GM18511 (cell line): ENCODE results near the gene SLC7A4.
A peak's percentile ranks its signal among the peaks of the same experiment; 100 is the strongest.

Experiments used
- ATAC-seq: cut with Tn5 transposase; IDR thresholded peaks from one replicate; pipeline ENCODE4 v1.9.1; 2021; ENCODE audit warnings: mild to moderate bottlenecking, moderate library complexity; ENCODE audit not compliant: unreplicated experiment

Gene SLC7A4

DNA sequence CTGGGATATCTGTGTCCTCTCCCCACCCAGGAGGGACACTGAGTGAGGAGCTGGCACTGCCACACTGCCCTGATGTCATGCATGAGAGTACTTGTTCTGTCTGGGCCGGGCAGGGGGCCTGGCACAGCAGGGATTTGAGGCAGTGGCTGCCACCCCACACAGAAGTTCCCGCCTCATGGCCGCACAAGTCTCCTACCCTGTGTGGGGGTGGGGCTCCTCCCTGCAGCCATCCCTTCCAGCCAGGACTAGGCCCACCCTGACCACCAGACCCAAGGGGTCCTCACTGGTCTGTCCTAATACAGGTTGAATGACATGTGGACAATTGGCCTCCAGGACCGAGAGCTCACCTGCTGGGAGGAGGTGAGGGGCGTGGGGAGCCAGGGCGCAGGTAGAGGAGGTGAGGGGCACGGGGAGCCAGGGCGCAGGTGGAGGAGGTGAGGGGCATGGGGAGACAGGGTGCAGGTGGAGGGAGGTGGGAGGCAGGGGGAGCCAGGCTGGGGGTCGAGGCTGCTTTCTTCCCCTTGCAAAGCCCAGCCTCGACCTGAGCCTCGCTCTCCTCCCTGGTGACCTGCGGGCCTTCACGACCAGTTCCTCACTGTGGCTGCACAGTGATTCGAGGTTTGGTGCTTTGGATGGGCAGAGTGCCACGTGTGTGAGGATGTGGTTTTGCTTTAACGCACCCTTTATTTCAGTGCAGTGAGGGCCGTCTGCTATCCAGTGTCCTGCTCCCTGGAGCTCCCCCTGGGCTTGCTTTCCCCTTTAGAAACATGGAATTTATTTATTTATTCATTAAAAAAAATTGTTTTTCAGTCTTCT lies 42.8 kb downstream of the SLC7A4 start:
- no peak for ATAC-seq

- no peak for ATAC-seq
These were observed 43.6 kb downstream of the SLC7A4 start for GRCh38 chr22:20988573-20989322.

GRCh38 chr22:20987375-20987774 lies 45.0 kb downstream of the SLC7A4 start:
- ATAC-seq: no peak

- ATAC-seq: no peak
These were observed 46.0 kb downstream of the SLC7A4 start for GRCh38 chr22:20986365-20986764.

GRCh38 chr22:20985720-20986119 lies 46.6 kb downstream of the SLC7A4 start:
- ATAC-seq: no peak

- no peak for ATAC-seq
These were observed 49.1 kb downstream of the SLC7A4 start for GRCh38 chr22:20983081-20983771.

DNA sequence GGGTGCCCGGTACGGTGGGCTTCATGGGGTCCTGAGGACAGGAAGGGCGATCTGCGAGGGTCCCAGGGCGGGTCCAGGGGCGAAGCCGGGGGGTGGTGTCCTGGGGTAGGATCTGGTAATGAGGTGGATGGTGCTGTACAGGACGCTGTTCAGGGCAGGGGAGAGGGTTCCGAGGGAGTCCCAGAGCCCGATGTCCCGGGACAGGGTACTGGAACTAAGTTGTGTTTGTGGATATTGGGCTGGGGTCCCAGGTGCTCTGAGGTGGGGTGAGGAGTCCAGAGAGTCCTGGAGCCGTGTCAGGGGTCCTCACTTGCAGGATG lies 49.8 kb downstream of the SLC7A4 start:
- ATAC-seq: peak; percentile 33

DNA sequence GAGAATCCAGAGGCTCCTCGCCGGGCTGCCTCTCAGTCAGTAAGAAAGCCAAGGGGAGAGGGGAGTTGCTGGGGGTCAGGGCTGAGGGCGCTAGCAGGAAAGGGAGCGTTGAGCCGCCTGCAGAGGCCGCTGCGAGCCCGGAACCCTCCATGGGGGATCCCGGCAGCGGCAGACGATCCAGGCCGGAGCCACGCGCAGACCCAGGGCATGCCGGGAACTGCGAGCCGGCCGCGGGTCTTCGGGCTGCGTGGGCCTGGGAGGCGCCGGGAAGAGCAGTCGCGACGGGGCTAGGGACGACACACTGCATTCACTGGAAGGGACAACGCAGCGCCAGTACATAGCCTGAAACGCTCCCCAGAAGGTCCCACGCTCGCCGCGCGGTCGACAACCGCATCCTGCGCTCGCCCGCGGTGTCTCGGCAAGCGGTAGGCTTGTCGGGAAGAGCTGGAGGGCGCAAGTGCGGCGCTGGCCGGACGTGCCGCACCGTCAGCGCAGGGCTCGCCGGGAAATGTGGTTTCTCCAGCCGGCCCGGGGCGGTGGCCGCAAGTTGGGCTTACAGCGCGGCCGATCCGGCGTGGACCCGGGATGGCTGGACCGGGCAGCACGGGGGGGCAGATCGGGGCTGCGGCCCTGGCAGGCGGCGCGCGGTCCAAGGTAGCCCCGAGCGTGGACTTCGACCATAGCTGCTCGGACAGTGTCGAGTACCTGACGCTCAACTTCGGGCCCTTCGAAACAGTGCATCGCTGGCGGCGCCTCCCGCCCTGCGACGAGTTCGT lies 50.4 kb downstream of the SLC7A4 start, which contains the start of gene LZTR1:
LZTR1 (plus strand) TSS at position 511 of the 776 bp plus-strand sequence; CDS start at position 586, 75 bp downstream.
- ATAC-seq: peak; percentile 88

DNA sequence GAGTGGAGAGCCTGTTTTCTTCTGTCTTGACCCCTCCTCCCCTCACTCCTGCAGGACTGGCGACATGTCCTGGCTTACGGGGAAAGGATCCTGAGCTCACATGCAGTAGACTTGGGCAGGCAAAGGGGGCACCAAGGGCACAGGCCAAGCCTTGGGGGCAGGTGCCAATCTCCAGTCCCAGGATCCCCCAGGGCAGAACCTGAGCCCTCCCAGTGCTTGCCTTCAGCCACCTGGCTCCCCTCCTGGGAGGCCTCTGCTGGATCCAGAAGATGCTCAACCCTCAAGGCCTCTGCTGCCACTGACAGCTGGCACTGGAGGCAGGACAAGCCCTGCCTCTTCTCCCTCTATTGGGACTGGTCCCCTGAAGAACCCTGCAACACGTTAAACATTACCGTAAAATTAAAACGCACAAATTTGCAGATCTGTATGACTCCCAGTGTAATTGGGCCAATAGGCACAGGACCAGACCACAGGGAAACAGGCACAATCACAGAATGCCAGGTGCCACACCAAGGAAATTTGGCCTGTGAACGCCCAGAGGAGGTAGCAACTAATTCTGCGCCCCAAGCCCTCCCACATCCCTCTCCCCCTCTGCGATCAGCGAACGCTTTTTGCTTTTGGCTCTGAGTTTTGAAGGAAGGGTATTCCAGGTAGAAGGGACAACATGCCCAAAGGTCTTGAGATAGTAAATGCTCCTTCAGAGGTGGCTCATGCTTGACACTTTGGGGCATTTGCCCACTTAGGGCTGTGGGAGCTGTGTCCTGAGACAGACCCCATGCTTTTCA lies 51.2 kb downstream of the SLC7A4 start:
- ATAC-seq: no peak

DNA sequence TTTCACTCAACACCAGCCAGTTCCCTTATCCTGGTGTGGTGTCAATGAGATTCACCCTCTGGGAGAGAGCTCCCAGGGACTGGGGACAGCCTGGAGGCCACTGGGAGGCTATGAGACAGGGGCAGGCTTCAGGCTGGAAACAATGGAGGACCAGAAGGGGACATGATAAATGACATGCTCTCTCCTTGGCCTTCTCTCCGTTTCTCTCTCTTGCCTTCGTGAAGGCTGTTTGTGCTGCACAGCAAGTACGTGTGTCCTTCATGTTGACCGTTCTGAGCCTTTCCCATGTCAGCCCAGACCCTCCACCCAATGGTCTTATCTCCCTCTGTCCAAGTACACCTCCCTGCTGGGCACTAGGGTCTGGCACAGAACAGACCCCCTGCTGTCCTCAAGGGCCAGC lies 51.8 kb downstream of the SLC7A4 start:
- no peak for ATAC-seq

DNA sequence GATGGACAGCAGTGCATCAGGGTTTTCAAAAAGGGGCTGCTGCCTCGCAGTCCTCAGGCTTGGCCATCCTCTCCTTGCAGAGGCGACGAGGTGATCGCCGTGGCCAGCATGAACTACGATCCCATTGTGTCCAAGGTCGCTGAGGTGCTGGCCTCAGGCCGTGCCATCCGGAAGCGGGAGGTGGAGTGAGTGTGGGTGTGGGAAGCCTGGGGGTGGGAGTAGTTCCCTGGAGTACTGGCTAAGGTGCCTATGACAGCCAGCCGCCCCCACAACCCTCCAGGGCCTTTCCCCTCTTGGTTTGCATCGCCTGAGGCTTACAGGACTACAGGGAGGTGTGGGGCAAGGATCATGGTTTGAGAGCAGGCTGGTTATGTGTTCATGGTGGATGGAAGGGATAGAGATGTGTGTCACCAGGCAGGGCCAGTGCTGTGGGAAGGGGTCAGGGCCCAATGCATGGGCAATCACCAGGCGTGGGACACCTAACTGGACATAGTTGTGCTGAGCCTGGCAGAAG lies 52.4 kb downstream of the SLC7A4 start:
- no peak for ATAC-seq

DNA sequence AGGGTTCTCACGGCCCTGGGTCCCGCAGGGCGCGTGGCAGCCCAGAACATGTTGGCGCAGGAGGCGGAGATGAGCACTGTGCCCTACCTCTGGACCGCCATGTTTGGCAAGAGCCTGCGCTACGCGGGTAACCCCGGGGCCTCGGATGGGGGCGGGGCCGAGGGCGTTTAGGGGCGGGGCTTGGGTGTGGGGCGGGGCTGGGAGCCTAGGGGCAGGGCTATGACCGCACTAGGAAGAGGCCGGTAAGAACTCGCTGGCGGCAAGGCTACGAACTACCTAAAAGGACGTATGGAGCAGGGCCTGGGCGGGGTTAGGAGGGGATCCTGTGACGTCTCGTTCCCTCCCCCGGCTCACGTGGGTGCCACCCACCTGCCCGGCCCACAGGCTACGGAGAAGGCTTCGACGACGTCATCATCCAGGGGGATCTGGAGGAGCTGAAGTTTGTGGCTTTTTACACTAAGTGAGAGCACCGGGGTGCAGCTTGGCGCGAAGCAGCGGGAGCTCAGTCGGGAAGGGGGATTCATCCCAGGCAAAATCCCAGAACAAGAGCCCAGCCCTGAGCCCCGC lies 53.0 kb downstream of the SLC7A4 start:
- no peak for ATAC-seq
